Astrocyte (in vitro differentiated cells and primary cell): ENCODE measurements around the gene SAE1. TPM values are rescaled to one million over a fixed set of nuclear protein-coding genes. Genes with fewer than 3 reads are reported as not detected.

ENCODE experiments used
- DNase-seq: peaks from one replicate; pipeline ENCODE4 v3.0.0-alpha.2; 2010; ENCODE audit warnings: low read depth
- FAIRE-seq: peaks from 2 replicates; lab custom pipeline; 2011; peaks lifted over from hg19 to GRCh38; lab: Jason Lieb, UNC
- H2AFZ ChIP-seq: 2 replicates; pipeline ENCODE4 v1.6.0; 2012; ENCODE audit warnings: low read depth, low read length, inconsistent platforms
- H3K27ac ChIP-seq: 2 replicates; pipeline ENCODE4 v1.5.1; 2011; ENCODE audit warnings: low read depth, low read length, inconsistent platforms
- H3K27me3 ChIP-seq: 2 replicates; pipeline ENCODE4 v1.6.0; 2011; ENCODE audit warnings: low read length, inconsistent platforms; ENCODE audit not compliant: insufficient read depth
- H3K36me3 ChIP-seq: 2 replicates; pipeline ENCODE4 v1.5.1; 2011; ENCODE audit warnings: low read length, inconsistent platforms; ENCODE audit not compliant: insufficient read depth
- H3K4me1 ChIP-seq: 2 replicates; pipeline ENCODE4 v1.5.1; 2011; ENCODE audit warnings: low read length, inconsistent platforms; ENCODE audit not compliant: insufficient read depth
- H3K4me2 ChIP-seq: 2 replicates; pipeline ENCODE4 v1.6.0; 2012; ENCODE audit warnings: low read length, inconsistent platforms
- H3K4me3 ChIP-seq: 2 replicates; pipeline ENCODE4 v1.5.1; 2011; ENCODE audit warnings: low read depth, mild to moderate bottlenecking, low read length, inconsistent platforms; ENCODE audit not compliant: insufficient read depth
- H3K79me2 ChIP-seq: 2 replicates; pipeline ENCODE4 v1.6.0; 2012; ENCODE audit warnings: mild to moderate bottlenecking, low read length, inconsistent platforms; ENCODE audit not compliant: insufficient read depth
- H3K9ac ChIP-seq: 2 replicates; pipeline ENCODE4 v1.6.0; 2012; ENCODE audit warnings: mild to moderate bottlenecking, low read length, inconsistent platforms
- H3K9me3 ChIP-seq: 2 replicates; pipeline ENCODE4 v1.5.1; 2012; ENCODE audit warnings: low read depth, mild to moderate bottlenecking, low read length, inconsistent platforms; ENCODE audit not compliant: insufficient read depth
- H4K20me1 ChIP-seq: 2 replicates; pipeline ENCODE4 v1.6.0; 2012; ENCODE audit warnings: low read length, inconsistent platforms; ENCODE audit not compliant: insufficient read depth
- H3K27ac Mint-ChIP-seq: one replicate; pipeline ENCODE4 v1.8.0; 2021; ENCODE audit warnings: mild to moderate bottlenecking, mixed read lengths; ENCODE audit not compliant: unreplicated experiment
- H3K27me3 Mint-ChIP-seq: one replicate; pipeline ENCODE4 v1.8.0; 2021; ENCODE audit warnings: low read depth, mixed read lengths; ENCODE audit not compliant: unreplicated experiment
- H3K36me3 Mint-ChIP-seq: one replicate; pipeline ENCODE4 v1.8.0; 2021; ENCODE audit warnings: low read depth, mixed read lengths; ENCODE audit not compliant: unreplicated experiment
- H3K4me1 Mint-ChIP-seq: one replicate; pipeline ENCODE4 v1.8.0; 2021; ENCODE audit warnings: low read depth, mixed read lengths; ENCODE audit not compliant: unreplicated experiment
- H3K4me3 Mint-ChIP-seq: one replicate; pipeline ENCODE4 v1.8.0; 2021; ENCODE audit warnings: mild to moderate bottlenecking, moderate library complexity, mixed read lengths; ENCODE audit not compliant: unreplicated experiment
- H3K9me3 Mint-ChIP-seq: one replicate; pipeline ENCODE4 v1.8.0; 2021; ENCODE audit warnings: mild to moderate bottlenecking, mixed read lengths; ENCODE audit not compliant: unreplicated experiment
- EZH2 ChIP-seq: IDR thresholded peaks from 2 replicates; pipeline ENCODE4 v1.6.1; 2012; ENCODE audit warnings: mild to moderate bottlenecking, low read length, inconsistent platforms; ENCODE audit not compliant: insufficient read depth
- total RNA-seq: library from RNA; stranded (reverse); gene quantifications from 2 replicates; pipeline ENCODE4 v1.2.1, GENCODE V29; 2021
- TF ChIP-seq, protein P1 (sequence below): IDR thresholded peaks from 2 replicates; pipeline ENCODE4 v1.5.1; 2011; ENCODE audit warnings: low read depth, mild to moderate bottlenecking, inconsistent platforms, low read length, moderate library complexity; ENCODE audit not compliant: insufficient read depth

Gene SAE1
- total RNA-seq, 1 donor from 2014 or later = 133 TPM

DNA sequence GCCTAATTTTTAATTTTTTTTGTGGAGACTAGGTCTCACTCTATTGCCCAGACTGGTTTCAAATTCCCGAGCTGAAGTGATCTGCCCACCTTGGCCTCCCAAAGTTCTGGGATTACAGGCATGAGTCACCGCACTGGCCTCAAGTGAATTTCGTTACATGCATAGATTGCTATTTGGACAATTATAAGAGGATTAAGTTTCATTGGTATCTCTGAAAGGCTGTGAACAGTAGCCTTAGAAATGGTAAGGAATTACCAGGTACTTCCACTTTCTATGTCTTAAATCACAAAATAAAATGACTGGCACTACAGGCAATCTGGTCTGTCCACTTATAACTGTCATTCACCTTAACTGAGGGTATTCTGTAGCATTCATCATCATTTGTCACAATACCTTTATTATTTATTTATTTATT lies 122.8 kb downstream of the SAE1 start:
- H3K27ac Mint-ChIP-seq = peak overlapping the region; percentile 86
- FAIRE-seq (no peak), DNase-seq (peak; percentile 93)
- H3K4me3 ChIP-seq = no peak overlapping the region
- peaks cover 2% of the 10 kb centered on the region for H3K36me3 Mint-ChIP-seq
- H3K27ac ChIP-seq = peak overlapping the region; percentile 58
- no peaks in the 10 kb centered on the region for H3K9me3 ChIP-seq
- peak overlapping the region; percentile 62 for H3K4me2 ChIP-seq
- no peaks in the 10 kb centered on the region for H3K27me3 ChIP-seq
- no peaks in the 10 kb centered on the region for H3K36me3 ChIP-seq
- H4K20me1 ChIP-seq = no peaks in the 10 kb centered on the region
- H3K79me2 ChIP-seq = peaks cover 12% of the 10 kb centered on the region
- peaks cover 22% of the 10 kb centered on the region for H3K4me1 ChIP-seq
- peaks cover 9% of the 10 kb centered on the region for H3K4me1 Mint-ChIP-seq
- H3K27me3 Mint-ChIP-seq = no peaks in the 10 kb centered on the region
- TF ChIP-seq, protein P1, sequence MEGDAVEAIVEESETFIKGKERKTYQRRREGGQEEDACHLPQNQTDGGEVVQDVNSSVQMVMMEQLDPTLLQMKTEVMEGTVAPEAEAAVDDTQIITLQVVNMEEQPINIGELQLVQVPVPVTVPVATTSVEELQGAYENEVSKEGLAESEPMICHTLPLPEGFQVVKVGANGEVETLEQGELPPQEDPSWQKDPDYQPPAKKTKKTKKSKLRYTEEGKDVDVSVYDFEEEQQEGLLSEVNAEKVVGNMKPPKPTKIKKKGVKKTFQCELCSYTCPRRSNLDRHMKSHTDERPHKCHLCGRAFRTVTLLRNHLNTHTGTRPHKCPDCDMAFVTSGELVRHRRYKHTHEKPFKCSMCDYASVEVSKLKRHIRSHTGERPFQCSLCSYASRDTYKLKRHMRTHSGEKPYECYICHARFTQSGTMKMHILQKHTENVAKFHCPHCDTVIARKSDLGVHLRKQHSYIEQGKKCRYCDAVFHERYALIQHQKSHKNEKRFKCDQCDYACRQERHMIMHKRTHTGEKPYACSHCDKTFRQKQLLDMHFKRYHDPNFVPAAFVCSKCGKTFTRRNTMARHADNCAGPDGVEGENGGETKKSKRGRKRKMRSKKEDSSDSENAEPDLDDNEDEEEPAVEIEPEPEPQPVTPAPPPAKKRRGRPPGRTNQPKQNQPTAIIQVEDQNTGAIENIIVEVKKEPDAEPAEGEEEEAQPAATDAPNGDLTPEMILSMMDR = no peak
- H2AFZ ChIP-seq = no peak overlapping the region
- H3K9ac ChIP-seq = peak overlapping the region; percentile 9
- H3K4me3 Mint-ChIP-seq = peak overlapping the region; percentile 34
- H3K9me3 Mint-ChIP-seq = no peaks in the 10 kb centered on the region

DNA sequence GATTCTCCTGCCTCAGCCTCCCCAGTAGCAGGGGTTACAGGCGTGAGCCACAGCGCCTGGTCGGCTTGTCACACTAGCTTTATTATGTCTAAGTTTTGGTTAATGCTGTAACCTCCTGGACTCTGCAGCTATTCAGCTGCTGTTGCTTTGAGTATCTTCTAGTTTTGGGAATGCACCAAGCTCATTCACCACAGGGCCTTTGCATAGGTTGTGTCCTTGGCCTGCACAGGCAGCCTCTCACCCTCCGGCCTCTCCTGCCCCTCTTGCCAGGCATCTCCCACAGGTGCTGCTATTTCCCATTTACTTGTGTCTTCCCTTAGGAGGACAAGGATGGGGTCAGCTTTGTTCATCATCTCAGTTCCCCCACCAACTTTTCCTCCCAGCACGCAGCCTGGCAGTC lies 123.3 kb downstream of the SAE1 start:
- peak overlapping the region; percentile 85 for H3K27ac Mint-ChIP-seq
- peak overlapping the region; percentile 62 for H3K4me2 ChIP-seq

More for the DNA sequence above, 123.3 kb downstream of the SAE1 start:
- no peaks in the 10 kb centered on the region for H3K9me3 ChIP-seq
- Mint-ChIP-seq H3K4me3 (no peak overlapping the region), H3K27me3 (no peaks in the 10 kb centered on the region), H3K4me1 (peaks cover 13% of the 10 kb centered on the region), H3K36me3 (peaks cover 6% of the 10 kb centered on the region), H3K9me3 (no peaks in the 10 kb centered on the region)
- TF ChIP-seq, protein P1 = no peak
- no peak for TF ChIP-seq EZH2
- H3K27ac ChIP-seq = peak overlapping the region; percentile 58
- H3K4me1 ChIP-seq = peaks cover 24% of the 10 kb centered on the region
- H3K36me3 ChIP-seq = no peaks in the 10 kb centered on the region
- no peaks in the 10 kb centered on the region for H3K27me3 ChIP-seq
- H2AFZ ChIP-seq = no peak overlapping the region
- DNase-seq (no peak), FAIRE-seq (no peak)
- peak overlapping the region; percentile 9 for H3K9ac ChIP-seq
- H4K20me1 ChIP-seq = peaks cover under 1% of the 10 kb centered on the region
- no peak overlapping the region for H3K4me3 ChIP-seq
- peaks cover 17% of the 10 kb centered on the region for H3K79me2 ChIP-seq
